AG09319 (cell line): ENCODE results near the gene ODAPH.
"Not testable (repeated sequence)": the region's sequence is repeated elsewhere in the genome, so short reads cannot be mapped to it uniquely, and the experiment has no call there.

Experiments
- DNase-seq: peaks from one replicate; pipeline ENCODE4 v3.0.0-alpha.2; 2010; ENCODE audit warnings: low read depth; ENCODE audit errors: extremely low read depth
- CTCF ChIP-seq: IDR thresholded peaks from 2 replicates; pipeline ENCODE4 v1.5.1; 2011; ENCODE audit warnings: low read depth, mild to moderate bottlenecking, inconsistent platforms, low read length, moderate library complexity

The ODAPH gene

DNA sequence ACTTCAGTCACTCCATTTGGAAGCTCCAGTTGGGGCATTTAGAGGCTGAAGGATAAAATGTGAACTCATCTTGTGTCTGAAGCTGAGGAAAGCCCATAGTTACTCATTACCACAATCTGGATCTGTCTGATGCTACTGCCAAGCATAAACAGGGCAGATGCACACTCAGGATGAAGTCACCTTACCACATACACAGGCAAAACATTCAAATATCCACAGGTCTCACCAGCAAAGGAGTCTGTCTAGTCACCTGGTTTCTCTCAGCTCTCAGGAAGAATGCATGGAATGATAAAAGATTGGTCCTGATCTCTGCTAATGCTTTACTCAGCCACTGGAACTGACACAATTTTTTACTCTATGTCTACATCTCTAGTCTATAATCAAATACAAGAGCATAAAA, 13.0 kb upstream of the ODAPH start:
- no peak for TF ChIP-seq CTCF
- no peak for DNase-seq

DNA sequence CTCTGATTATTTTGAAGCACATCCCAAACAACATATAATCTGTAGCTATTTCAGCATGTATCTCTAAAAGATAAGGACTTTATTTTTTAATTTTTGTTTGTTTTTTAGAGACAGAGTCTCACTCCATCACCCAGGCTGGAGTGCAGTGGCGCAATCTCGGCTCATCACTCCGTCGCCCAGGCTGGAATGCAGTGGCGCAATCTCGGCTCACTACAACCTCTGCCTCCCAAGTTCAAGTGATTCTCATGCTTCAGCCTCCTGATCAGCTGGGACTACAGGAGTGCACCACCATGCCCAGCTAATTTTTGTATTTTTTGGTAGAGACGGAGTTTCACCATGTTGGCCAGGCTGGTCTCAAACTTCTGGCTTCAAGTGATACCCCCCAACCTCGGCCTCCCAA, 11.6 kb upstream of the ODAPH start:
- not testable (repeated sequence) for DNase-seq

DNA sequence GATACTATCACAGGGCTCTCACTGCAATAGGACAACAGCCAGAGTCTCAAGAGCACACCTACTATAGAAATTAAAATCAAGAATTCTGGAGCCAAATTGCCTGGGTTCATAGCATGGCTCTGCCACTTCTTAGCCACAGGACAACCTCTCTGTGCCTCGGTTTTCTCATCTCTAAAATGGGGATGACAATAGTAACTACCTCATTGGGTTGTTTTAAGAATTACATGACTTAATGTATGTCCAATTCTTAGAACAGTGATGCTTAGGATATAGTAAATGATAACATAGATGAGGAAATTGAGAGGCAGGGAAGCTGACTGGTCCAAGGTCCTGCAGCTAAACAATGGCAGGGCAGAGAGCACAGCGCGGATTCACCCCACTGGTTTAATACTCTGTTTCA, 11.0 kb upstream of the ODAPH start:
- TF ChIP-seq CTCF = no peak
- DNase-seq = no peak

DNA sequence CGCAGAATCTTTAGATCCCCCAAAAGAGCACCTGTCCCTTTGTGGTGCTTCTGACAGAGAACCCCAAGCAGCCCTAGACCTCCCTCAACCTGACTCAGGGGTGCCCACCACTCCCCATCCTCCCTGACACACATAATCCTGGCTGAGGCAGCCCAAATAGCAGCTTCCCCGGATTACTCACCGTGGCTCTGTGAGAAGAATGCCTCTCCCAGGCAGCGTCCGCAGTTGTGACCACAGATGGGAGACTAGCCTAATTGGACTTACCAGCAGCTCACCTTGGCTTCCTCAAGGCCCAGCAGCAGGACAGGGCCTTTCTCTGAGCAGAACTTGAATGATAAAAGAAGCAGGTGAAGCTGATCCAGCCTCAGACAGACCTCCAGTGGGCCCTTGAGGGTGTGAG, 10.3 kb upstream of the ODAPH start:
- peak; percentile 2 for DNase-seq

DNA sequence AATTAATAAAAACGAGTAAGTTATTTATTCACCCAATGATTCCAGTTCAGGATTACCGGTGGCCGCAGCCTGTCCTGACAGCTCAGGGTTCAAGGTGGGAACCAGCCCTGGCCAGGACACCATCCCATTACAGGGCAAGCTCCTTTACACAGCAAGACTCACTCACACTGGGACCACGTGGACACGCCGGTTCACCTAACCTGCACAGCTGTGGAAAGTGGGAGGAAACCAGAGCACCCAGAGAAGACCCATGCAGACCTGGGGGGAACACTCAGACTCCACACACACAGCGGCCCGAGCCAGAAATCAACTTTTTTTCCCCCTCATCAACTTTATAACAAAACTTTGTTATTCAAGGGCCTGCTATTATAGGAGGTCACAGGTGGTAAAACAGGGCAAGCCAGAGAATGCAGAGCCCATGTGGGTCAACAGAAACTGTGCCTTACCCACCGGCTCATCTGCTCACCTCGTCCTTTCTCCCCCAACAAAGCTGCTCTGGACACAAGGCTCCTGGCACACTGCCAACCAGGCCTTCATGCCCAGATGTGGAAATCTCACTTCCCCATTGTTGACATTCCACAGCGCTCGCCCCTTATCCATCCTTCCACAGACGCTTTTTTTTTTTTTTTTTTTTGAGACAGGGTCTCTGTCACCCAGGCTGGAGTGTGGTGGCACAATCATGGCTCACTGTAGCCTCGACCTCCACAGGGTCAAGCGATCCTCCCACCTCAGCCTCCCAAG, 8.0 kb upstream of the ODAPH start:
- DNase-seq = no peak
- no peak for TF ChIP-seq CTCF

More for the DNA sequence above, 10.3 kb upstream of the ODAPH start:
- no peak for TF ChIP-seq CTCF

- no peak for DNase-seq
- TF ChIP-seq CTCF = no peak
Observed at GRCh38 chr4:75549019-75549418, 6.8 kb upstream of the ODAPH start.

DNA sequence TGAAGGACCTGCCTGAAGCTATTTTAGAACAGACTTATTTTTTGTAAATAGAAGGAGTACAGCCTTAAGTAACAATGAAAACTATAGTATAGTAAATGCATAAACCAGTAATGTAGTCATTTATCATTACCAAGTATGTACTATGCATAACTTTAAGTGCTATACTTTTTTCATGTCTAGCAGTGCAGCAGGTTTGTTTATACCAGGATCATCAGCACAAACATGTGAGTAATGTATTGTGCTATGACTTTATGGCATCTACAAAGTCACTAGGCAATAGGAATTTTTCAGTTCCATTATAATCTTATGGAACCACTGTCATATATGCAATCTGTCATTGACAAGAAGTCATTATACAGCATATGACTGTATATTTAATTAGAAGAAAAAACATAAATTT, 3.4 kb upstream of the ODAPH start:
- no peak for DNase-seq

More for the DNA sequence above, 3.4 kb upstream of the ODAPH start:
- TF ChIP-seq CTCF = no peak
